KMS-11 (cell line): ENCODE measurements around the gene ZC3H13.

Source experiments
- H2AFZ ChIP-seq: fragments of 200-600 bp; sonication (generic); 2 replicates; pipeline ENCODE4 v1.6.1; 2016; ENCODE audit warnings: antibody characterized with exemption, mixed run types, low read depth
- H3K27ac ChIP-seq: fragments of 200-600 bp; sonication (generic); 2 replicates; pipeline ENCODE4 v1.6.1; 2016; ENCODE audit warnings: mild to moderate bottlenecking, mixed run types
- H3K27me3 ChIP-seq: fragments of 200-600 bp; sonication (generic); 2 replicates; pipeline ENCODE4 v1.6.1; 2017; ENCODE audit warnings: mild to moderate bottlenecking, low read depth, mixed run types, moderate library complexity; ENCODE audit not compliant: insufficient read depth
- H3K36me3 ChIP-seq: fragments of 200-600 bp; sonication (generic); 2 replicates; pipeline ENCODE4 v1.6.1; 2017; ENCODE audit warnings: mild to moderate bottlenecking, mixed run types; ENCODE audit not compliant: insufficient read depth
- H3K4me1 ChIP-seq: fragments of 200-600 bp; sonication (generic); 2 replicates; pipeline ENCODE4 v1.6.1; 2016; ENCODE audit warnings: mild to moderate bottlenecking, low read depth, mixed run types; ENCODE audit not compliant: poor library complexity, severe bottlenecking
- H3K4me2 ChIP-seq: fragments of 200-600 bp; sonication (generic); 2 replicates; pipeline ENCODE4 v1.7.0; 2016; ENCODE audit warnings: mild to moderate bottlenecking, mixed run types
- H3K4me3 ChIP-seq: fragments of 200-600 bp; sonication (generic); IDR thresholded peaks from 2 replicates; pipeline ENCODE4 v1.6.1; 2017; ENCODE audit warnings: low read depth, low read length, mixed read lengths; ENCODE audit not compliant: insufficient read depth
- H3K79me2 ChIP-seq: fragments of 200-600 bp; sonication (generic); 2 replicates; pipeline ENCODE4 v1.6.1; 2016; ENCODE audit warnings: low read depth, mixed run types; ENCODE audit not compliant: insufficient read depth
- H3K9ac ChIP-seq: fragments of 200-600 bp; sonication (generic); 2 replicates; pipeline ENCODE4 v1.6.1; 2016; ENCODE audit warnings: mild to moderate bottlenecking, mixed run types
- H4K20me1 ChIP-seq: fragments of 200-600 bp; sonication (generic); 2 replicates; pipeline ENCODE4 v1.6.1; 2016; ENCODE audit warnings: mild to moderate bottlenecking, mixed run types; ENCODE audit not compliant: insufficient read depth
- CTCF ChIP-seq: fragments of 200-600 bp; sonication (generic); conservative IDR thresholded peaks from 2 replicates; pipeline ENCODE4 v1.6.1; 2017; ENCODE audit warnings: low read depth, mild to moderate bottlenecking, antibody characterized with exemption, low read length, moderate library complexity, mixed read lengths

Gene ZC3H13

GRCh38 chr13:46057256-46058015 lies 4.9 kb upstream of the ZC3H13 start:
- H3K27ac ChIP-seq, result no peak overlapping the region
- H2AFZ ChIP-seq, result no peak overlapping the region
- peaks cover 6% of the 10 kb centered on the region for H3K4me1 ChIP-seq
- no peak overlapping the region for H3K4me2 ChIP-seq
- H3K79me2 ChIP-seq, result no peaks in the 10 kb centered on the region
- no peak overlapping the region for H3K4me3 ChIP-seq
- no peaks in the 10 kb centered on the region for H3K27me3 ChIP-seq
- H3K36me3 ChIP-seq, result no peaks in the 10 kb centered on the region
- TF ChIP-seq CTCF, result no peak
- H4K20me1 ChIP-seq, result no peaks in the 10 kb centered on the region
- no peak overlapping the region for H3K9ac ChIP-seq

- peak overlapping the region; percentile 82; the same call in 1 of the 2 replicates for H3K9ac ChIP-seq
- H3K4me2 ChIP-seq, result peak overlapping the region; percentile 82
- H3K79me2 ChIP-seq, result peaks cover 37% of the 10 kb centered on the region
- TF ChIP-seq CTCF, result no peak
- no peak overlapping the region; the same call in 1 of the 2 replicates for H3K27ac ChIP-seq
- no peaks in the 10 kb centered on the region for H3K27me3 ChIP-seq
- no peaks in the 10 kb centered on the region for H3K36me3 ChIP-seq
- H4K20me1 ChIP-seq, result no peaks in the 10 kb centered on the region
- H3K4me1 ChIP-seq, result peaks cover 21% of the 10 kb centered on the region
- H2AFZ ChIP-seq, result peak overlapping the region; percentile 93
- H3K4me3 ChIP-seq, result no peak overlapping the region
Observed at GRCh38 chr13:46053162-46054012, 841 bp upstream of the ZC3H13 start.

GRCh38 chr13:46051968-46052318 lies 603 bp downstream of the ZC3H13 start:
- peak overlapping the region; percentile 91 for H3K27ac ChIP-seq
- H2AFZ ChIP-seq, result peak overlapping the region; percentile 93
- no peak for TF ChIP-seq CTCF

GRCh38 chr13:46050771-46051170 lies 1.8 kb downstream of the ZC3H13 start:
- Histone ChIP-seq H4K20me1 (no peaks in the 10 kb centered on the region), H3K27ac (no peak overlapping the region), H3K36me3 (no peaks in the 10 kb centered on the region), H3K4me2 (peak overlapping the region; percentile 80), H2AFZ (no peak overlapping the region), H3K4me3 (no peak overlapping the region), H3K79me2 (peaks cover 50% of the 10 kb centered on the region), H3K4me1 (peaks cover 21% of the 10 kb centered on the region), H3K27me3 (no peaks in the 10 kb centered on the region), H3K9ac (no peak overlapping the region)
- no peak for TF ChIP-seq CTCF

More at GRCh38 chr13:46051968-46052318, 603 bp downstream of the ZC3H13 start:
- Histone ChIP-seq H4K20me1 (no peaks in the 10 kb centered on the region), H3K4me2 (peak overlapping the region; percentile 80), H3K79me2 (peaks cover 46% of the 10 kb centered on the region), H3K4me3 (no peak overlapping the region), H3K27me3 (no peaks in the 10 kb centered on the region), H3K4me1 (peaks cover 21% of the 10 kb centered on the region), H3K36me3 (no peaks in the 10 kb centered on the region), H3K9ac (peak overlapping the region; percentile 82)
